Karpas-422 (cell line): ENCODE results near the gene CLMP. TPM values are rescaled to one million over a fixed set of nuclear protein-coding genes. Genes with fewer than 3 reads are reported as not detected.

ENCODE experiments used
- DNase-seq: peaks from one replicate; pipeline ENCODE4 v3.0.0-alpha.2; 2015
- H2AFZ ChIP-seq: fragments of 200-600 bp; sonication (generic); 2 replicates; pipeline ENCODE4 v1.6.1; 2014; ENCODE audit warnings: antibody characterized with exemption, low read length, mixed read lengths
- H3K27ac ChIP-seq: fragments of 200-600 bp; sonication (generic); 2 replicates; pipeline ENCODE4 v1.5.1; 2014; ENCODE audit warnings: mild to moderate bottlenecking, low read length, moderate library complexity
- H3K27me3 ChIP-seq: fragments of 200-600 bp; sonication (generic); 2 replicates; pipeline ENCODE4 v1.6.1; 2014; ENCODE audit warnings: low read length, mixed read lengths
- H3K36me3 ChIP-seq: fragments of 200-600 bp; sonication (generic); 2 replicates; pipeline ENCODE4 v1.6.1; 2014; ENCODE audit warnings: low read length, mixed read lengths; ENCODE audit not compliant: insufficient read depth
- H3K4me1 ChIP-seq: fragments of 200-600 bp; sonication (generic); 2 replicates; pipeline ENCODE4 v1.6.1; 2014; ENCODE audit warnings: mild to moderate bottlenecking, low read length, mixed read lengths
- H3K4me2 ChIP-seq: fragments of 200-600 bp; sonication (generic); 2 replicates; pipeline ENCODE4 v1.6.1; 2014; ENCODE audit warnings: low read length, low read depth, mild to moderate bottlenecking; ENCODE audit not compliant: poor library complexity, severe bottlenecking
- H3K4me3 ChIP-seq: fragments of 200-600 bp; sonication (generic); 2 replicates; pipeline ENCODE4 v1.5.1; 2014; ENCODE audit warnings: mild to moderate bottlenecking, antibody characterized with exemption, low read length, mixed read lengths
- H3K79me2 ChIP-seq: fragments of 200-600 bp; sonication (generic); 2 replicates; pipeline ENCODE4 v1.6.1; 2014; ENCODE audit warnings: mild to moderate bottlenecking, low read length, mixed read lengths
- H3K9ac ChIP-seq: fragments of 200-600 bp; sonication (generic); 2 replicates; pipeline ENCODE4 v1.6.0; 2014; ENCODE audit warnings: low read length
- H3K9me2 ChIP-seq: fragments of 200-600 bp; sonication (generic), shearing (Covaris generic); replicated peaks from 2 replicates; pipeline ENCODE4 v1.6.0; 2014; ENCODE audit warnings: mild to moderate bottlenecking, low read length, moderate library complexity; ENCODE audit not compliant: insufficient read depth
- H3K9me3 ChIP-seq: fragments of 300-700, 200-600 bp; sonication (generic); 2 replicates; pipeline ENCODE4 v1.6.1; 2014; ENCODE audit warnings: low read length, mixed read lengths
- H4K20me1 ChIP-seq: fragments of 200-600 bp; sonication (generic); 2 replicates; pipeline ENCODE4 v1.6.1; 2014; ENCODE audit warnings: mild to moderate bottlenecking, antibody characterized with exemption, low read length, low read depth; ENCODE audit not compliant: insufficient read depth
- total RNA-seq: library from RNA; depleted of rRNA; stranded (reverse); fragments of >200 nt; shearing (Covaris generic); gene quantifications from 2 replicates; pipeline ENCODE4 v1.2.3, GENCODE V29; 2014; ENCODE audit warnings: low replicate concordance

Gene CLMP
- total RNA-seq, 1 experiment from 2014 or later = not detected

DNA sequence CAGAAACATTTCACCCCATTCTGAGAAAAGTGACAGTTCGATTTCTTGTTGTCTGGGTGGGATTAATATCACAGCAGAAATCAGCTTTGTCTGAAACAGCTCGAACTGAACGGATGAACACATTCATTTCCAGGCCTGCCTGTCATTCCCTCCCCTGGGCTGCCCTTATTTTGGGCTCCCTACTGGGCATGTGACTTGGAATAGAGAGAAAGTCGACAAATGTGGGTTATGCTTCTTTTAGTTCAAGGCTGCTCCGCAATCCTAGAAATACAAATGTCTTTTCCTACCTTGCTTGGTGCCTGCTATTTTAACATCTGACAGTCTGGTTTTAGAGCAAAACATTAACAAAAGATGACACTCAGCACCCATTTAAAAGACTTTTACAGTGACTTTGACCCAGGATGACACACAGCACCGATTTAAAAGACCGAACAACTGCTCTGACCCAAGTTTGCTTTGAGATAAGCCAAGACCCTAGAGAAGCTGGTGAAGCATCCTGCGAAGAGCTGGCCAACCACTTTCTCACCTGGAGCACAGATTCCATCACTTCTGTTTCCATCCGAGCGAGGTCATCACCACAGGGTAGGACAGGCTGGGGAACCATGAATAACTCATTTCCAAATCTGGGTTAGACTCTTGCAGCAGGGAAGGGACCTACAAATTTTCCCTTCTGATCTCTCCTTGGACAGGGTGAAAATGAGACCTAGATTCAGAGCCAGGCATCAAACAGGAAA is 13.1 kb downstream of the CLMP start:
- Histone ChIP-seq H3K9ac (no peak overlapping the region), H3K36me3 (no peaks in the 10 kb centered on the region), H2AFZ (no peak overlapping the region), H3K79me2 (no peaks in the 10 kb centered on the region), H3K4me2 (no peak overlapping the region), H3K27me3 (no peaks in the 10 kb centered on the region), H3K27ac (no peak overlapping the region), H4K20me1 (no peaks in the 10 kb centered on the region), H3K4me3 (no peak overlapping the region), H3K9me3 (no peaks in the 10 kb centered on the region), H3K9me2 (no peaks in the 10 kb centered on the region), H3K4me1 (no peaks in the 10 kb centered on the region)
- DNase-seq = no peak

DNA sequence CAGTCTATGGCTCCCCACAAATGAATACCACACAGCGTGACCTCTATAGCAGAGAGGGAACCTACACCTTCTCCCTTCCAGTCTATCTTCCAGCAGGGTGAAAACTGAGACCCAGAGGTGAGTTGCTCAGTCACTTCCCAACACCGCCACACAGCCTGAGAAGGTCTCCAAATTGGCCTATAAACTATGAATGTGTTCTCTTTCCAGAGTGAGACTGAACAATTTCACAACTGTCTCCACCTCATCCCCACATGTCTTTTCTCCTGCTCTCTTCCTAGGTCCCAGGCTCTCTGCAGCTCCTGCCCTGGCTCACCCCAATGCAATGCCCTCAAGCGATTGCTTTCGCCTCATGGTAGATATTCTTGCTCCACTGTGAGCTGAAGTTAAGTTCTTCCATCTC is 14.0 kb downstream of the CLMP start:
- Histone ChIP-seq H3K79me2 (no peaks in the 10 kb centered on the region), H3K27me3 (no peaks in the 10 kb centered on the region), H4K20me1 (no peaks in the 10 kb centered on the region), H3K9me2 (no peaks in the 10 kb centered on the region), H3K4me1 (no peaks in the 10 kb centered on the region), H2AFZ (no peak overlapping the region), H3K4me3 (no peak overlapping the region), H3K9ac (no peak overlapping the region), H3K36me3 (no peaks in the 10 kb centered on the region), H3K9me3 (no peaks in the 10 kb centered on the region), H3K27ac (no peak overlapping the region), H3K4me2 (no peak overlapping the region)
- DNase-seq = no peak

DNA sequence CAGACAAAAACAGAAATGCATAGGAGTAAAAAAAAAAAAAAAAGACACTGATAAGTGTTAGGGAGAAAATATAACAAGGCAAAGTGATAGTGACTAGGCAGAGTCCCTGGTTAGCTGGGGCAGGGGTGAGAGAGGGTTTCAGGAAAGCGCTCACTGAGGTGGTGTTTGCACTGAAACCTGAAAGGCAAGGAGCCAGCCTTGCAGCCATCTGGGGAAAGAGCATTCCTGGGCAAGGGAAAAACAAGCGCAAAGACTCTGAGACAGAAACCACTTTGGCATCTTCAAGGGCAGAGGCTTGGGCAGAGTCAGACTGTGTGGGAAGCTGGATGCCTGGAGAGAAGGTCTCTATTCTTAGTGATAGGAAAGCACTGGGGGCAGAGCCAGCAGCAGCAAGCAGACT is 14.5 kb downstream of the CLMP start:
- Histone ChIP-seq H3K9me2 (no peaks in the 10 kb centered on the region), H3K9me3 (no peaks in the 10 kb centered on the region), H3K27me3 (no peaks in the 10 kb centered on the region), H3K4me3 (no peak overlapping the region), H2AFZ (no peak overlapping the region), H3K4me1 (no peaks in the 10 kb centered on the region), H3K79me2 (no peaks in the 10 kb centered on the region), H4K20me1 (no peaks in the 10 kb centered on the region), H3K9ac (no peak overlapping the region), H3K27ac (no peak overlapping the region), H3K4me2 (no peak overlapping the region), H3K36me3 (no peaks in the 10 kb centered on the region)
- DNase-seq = no peak

DNA sequence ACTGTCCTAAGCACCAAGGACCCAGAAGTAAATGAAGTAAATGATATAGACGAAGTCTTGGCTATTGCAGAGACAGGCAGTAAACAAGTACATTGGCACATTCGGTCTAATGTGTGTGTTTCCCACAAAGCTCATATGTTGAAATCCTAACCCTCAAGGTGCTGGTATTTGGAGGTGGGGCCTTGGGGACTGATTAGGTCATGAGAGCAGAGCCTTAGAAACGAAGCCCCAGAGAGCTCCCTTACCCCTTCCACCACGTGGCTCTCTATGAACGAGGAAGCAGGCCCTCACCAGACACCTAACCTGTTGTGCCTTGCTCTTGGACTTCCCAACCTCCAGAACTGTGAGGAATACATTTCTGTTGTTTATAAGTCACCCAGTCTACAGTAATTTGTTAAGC is 14.9 kb downstream of the CLMP start:
- Histone ChIP-seq H3K4me3 (no peak overlapping the region), H3K4me2 (no peak overlapping the region), H3K4me1 (no peaks in the 10 kb centered on the region), H3K27ac (no peak overlapping the region), H3K9ac (no peak overlapping the region), H3K27me3 (no peaks in the 10 kb centered on the region), H3K36me3 (no peaks in the 10 kb centered on the region), H3K9me2 (no peaks in the 10 kb centered on the region), H3K79me2 (no peaks in the 10 kb centered on the region), H2AFZ (no peak overlapping the region), H3K9me3 (no peaks in the 10 kb centered on the region), H4K20me1 (no peaks in the 10 kb centered on the region)
- DNase-seq = no peak

DNA sequence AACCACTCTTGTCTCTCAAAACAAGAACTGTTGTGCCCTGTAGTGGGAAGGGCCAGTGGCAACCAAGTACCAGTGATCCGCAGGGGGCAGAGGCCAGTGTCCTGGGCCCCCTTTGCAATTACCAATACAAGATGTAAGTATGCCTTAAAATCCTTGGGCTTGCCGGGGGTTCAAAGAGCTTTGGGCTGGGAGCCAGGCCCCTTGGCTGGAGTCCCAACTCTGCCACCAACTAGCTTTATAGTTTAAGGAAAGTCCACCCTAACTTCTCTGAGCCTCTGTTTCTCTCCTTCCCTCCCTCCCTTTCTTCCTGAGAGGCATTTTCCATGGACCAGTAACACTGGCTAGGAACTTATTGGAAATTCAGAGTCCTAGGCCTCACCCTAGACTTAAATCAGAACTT is 15.5 kb downstream of the CLMP start:
- H3K36me3 ChIP-seq = no peaks in the 10 kb centered on the region
- no peak overlapping the region for H3K4me2 ChIP-seq
- no peak overlapping the region for H2AFZ ChIP-seq
- DNase-seq = no peak
- no peaks in the 10 kb centered on the region for H3K27me3 ChIP-seq
- no peak overlapping the region for H3K4me3 ChIP-seq
- H3K9me2 ChIP-seq = no peaks in the 10 kb centered on the region
- H3K9me3 ChIP-seq = no peaks in the 10 kb centered on the region
- no peaks in the 10 kb centered on the region for H4K20me1 ChIP-seq
- H3K79me2 ChIP-seq = no peaks in the 10 kb centered on the region
- no peaks in the 10 kb centered on the region for H3K4me1 ChIP-seq
- H3K9ac ChIP-seq = no peak overlapping the region
- no peak overlapping the region for H3K27ac ChIP-seq

DNA sequence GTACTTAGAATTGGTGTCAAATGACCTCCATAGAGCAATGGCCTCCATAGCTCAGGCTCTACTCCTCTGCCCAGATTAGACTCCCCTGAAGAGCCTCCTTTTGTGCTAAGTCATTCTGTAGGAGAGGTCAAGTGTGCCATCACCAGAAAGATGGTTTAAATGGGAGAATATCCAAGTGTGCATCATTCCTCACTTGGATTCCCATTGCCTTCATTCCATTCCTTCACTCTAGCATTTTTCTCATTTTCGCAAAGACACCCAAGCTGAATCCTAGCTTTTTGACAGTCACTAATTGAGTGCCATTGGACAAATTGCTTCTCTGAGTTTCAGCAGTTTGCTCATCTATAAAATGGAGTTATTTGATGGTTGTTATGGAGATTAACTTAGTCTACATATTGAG is 16.9 kb downstream of the CLMP start:
- no peaks in the 10 kb centered on the region for H3K4me1 ChIP-seq
- no peaks in the 10 kb centered on the region for H4K20me1 ChIP-seq
- no peak overlapping the region for H3K27ac ChIP-seq
- no peaks in the 10 kb centered on the region for H3K27me3 ChIP-seq
- H2AFZ ChIP-seq = no peak overlapping the region
- H3K36me3 ChIP-seq = no peaks in the 10 kb centered on the region
- no peaks in the 10 kb centered on the region for H3K9me3 ChIP-seq
- no peaks in the 10 kb centered on the region for H3K9me2 ChIP-seq
- H3K4me3 ChIP-seq = no peak overlapping the region
- no peak overlapping the region for H3K4me2 ChIP-seq
- H3K9ac ChIP-seq = no peak overlapping the region
- H3K79me2 ChIP-seq = no peaks in the 10 kb centered on the region
- DNase-seq = no peak

DNA sequence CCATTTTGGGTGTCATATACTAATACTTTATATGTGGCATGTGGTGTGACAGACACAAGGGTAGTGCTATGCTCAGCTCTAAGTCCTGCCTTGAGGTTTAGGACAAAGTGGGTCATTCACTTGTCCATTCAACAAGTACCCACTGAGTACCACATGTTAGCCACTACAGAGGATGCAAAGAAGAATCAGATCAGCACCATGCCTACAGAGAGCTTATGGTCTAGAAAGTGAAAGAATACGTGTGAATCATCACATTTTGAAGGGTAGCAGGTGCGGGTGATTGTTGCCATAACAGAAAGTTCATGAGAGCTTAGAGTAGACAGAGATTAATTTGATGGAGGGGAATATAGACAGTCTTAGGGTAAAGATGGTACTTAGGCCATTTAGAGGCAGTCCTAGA is 18.3 kb downstream of the CLMP start:
- Histone ChIP-seq H3K27me3 (no peaks in the 10 kb centered on the region), H3K9me3 (no peaks in the 10 kb centered on the region), H3K9ac (no peak overlapping the region), H3K4me2 (no peak overlapping the region), H2AFZ (no peak overlapping the region), H3K79me2 (no peaks in the 10 kb centered on the region), H3K4me1 (no peaks in the 10 kb centered on the region), H4K20me1 (no peaks in the 10 kb centered on the region), H3K36me3 (no peaks in the 10 kb centered on the region), H3K4me3 (no peak overlapping the region), H3K27ac (no peak overlapping the region), H3K9me2 (no peaks in the 10 kb centered on the region)
- DNase-seq = no peak

DNA sequence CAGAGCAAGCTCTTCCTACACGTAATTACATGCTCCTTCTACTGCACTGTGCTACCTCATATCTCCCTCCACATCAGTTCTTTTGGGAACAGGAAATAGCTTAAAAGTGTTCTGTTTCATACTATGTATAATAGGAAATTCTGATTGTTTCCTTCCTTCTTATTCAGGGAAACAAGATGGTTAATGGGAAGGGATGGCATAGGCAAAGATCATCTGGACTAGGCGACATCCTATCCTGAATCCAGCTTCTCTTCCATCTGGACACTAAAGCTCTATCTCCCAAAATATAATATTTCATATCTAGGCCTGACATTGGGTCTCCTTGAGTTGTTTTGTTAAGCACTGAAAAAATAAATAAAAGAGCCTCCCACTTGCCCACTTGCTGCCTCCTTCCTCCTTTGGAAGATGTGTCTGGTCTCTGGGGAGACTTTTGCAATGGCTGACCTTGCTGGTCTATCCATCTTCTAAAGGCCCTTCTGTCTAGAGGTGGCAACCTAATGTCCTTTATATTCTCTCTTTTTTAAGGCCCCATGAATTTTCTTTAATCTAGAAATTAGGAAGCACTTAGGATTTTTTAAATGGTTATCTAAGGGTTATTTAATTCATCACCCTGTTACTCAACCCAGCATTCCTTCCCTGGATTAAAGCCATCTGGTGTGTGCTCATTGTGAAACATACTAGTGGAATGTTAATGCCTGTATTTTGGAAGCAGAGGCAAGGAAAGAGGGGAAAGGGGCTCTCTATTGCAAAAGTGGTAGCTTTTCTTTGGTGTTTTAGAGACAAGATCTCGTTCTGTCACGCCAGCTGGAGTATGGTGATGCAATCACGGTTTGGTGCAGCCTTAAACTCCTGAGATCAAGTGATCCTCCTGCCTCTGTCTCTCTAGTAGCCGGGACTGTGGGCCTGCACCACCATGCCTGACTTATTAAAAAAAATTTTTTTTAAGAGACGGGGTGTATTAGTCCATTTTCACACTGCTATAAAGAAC is 20.6 kb downstream of the CLMP start:
- no peaks in the 10 kb centered on the region for H4K20me1 ChIP-seq
- H3K27me3 ChIP-seq = no peaks in the 10 kb centered on the region
- no peaks in the 10 kb centered on the region for H3K9me2 ChIP-seq
- no peak overlapping the region for H3K9ac ChIP-seq
- H3K36me3 ChIP-seq = no peaks in the 10 kb centered on the region
- no peaks in the 10 kb centered on the region for H3K79me2 ChIP-seq
- no peak overlapping the region for H3K4me2 ChIP-seq
- DNase-seq = no peak
- H3K4me1 ChIP-seq = no peaks in the 10 kb centered on the region
- no peak overlapping the region for H3K27ac ChIP-seq
- H2AFZ ChIP-seq = no peak overlapping the region
- H3K4me3 ChIP-seq = no peak overlapping the region
- no peaks in the 10 kb centered on the region for H3K9me3 ChIP-seq
